ENCODE measurements around the gene KDM7A. TPM values are rescaled to one million over a fixed set of nuclear protein-coding genes. Genes with fewer than 3 reads are reported as not detected.

The KDM7A gene
- total and polyA plus RNA-seq, 10 of the 15 experiments (the other 5 are each of a cell fraction or from before 2014, with no cell fraction given) = 0.07 to 0.96 (median 0.74) TPM

DNA sequence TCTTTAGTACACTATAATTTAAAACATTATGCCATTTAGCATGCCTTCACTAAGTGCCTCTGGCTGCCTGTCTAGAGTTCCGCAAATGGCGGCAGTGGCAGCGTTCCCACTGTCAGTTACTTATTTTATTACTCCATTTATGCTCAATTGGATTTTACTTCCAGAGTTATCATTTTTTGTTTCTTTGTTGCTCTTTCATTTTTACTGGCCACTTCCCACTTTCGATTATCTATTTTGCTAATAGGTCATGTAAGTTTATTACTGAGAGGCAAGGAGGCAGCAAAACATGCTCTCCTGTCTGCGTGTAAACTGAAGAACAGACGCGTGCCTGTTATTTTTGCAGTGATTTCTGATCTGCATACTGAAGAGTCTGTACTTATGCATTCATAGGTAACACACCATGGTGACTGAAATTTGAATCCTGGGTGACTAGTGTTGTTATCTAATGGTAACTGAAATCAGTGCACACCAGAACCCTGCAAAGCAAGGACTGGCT is 23.1 kb downstream of the KDM7A start:
- H3K4me1 ChIP-seq (ENCODE audit: control insufficient read depth, insufficient read depth, low read length) = no peaks in the 10 kb centered on the region
- peak; percentile 34; the same call in 1 of the 3 replicates for ATAC-seq
- no peak overlapping the region for H3K4me3 ChIP-seq
- DNase-seq (ENCODE audit: low read depth, low spot score) = peak; percentile 15
- no peaks in the 10 kb centered on the region for H4K20me1 ChIP-seq (ENCODE audit: control insufficient read depth, insufficient read depth)
- no peak overlapping the region for H3K9ac ChIP-seq (ENCODE audit: control insufficient read depth, insufficient read depth, low read length)
- ChIA-PET CTCF (no interaction called here), SMC1A (ENCODE audit: uncharacterized antibody, unreplicated experiment) (no interaction called here), POLR2A (no interaction called here), RAD21 (ENCODE audit: unreplicated experiment) (no interaction called here)
- no peak overlapping the region for H2AFZ ChIP-seq (ENCODE audit: control insufficient read depth, low read depth, low read length)
- peak overlapping the region; percentile 13; the same call in 1 of the 2 replicates for H3K4me2 ChIP-seq (ENCODE audit: control insufficient read depth, insufficient read depth)
- TF ChIP-seq SPI1 (IDR thresholded peaks at IDR 0.05; ENCODE audit: borderline replicate concordance, insufficient read depth, low read depth, low read length) = peak; percentile 40; the same call in 1 of the 2 replicates
- TF ChIP-seq, protein P1, sequence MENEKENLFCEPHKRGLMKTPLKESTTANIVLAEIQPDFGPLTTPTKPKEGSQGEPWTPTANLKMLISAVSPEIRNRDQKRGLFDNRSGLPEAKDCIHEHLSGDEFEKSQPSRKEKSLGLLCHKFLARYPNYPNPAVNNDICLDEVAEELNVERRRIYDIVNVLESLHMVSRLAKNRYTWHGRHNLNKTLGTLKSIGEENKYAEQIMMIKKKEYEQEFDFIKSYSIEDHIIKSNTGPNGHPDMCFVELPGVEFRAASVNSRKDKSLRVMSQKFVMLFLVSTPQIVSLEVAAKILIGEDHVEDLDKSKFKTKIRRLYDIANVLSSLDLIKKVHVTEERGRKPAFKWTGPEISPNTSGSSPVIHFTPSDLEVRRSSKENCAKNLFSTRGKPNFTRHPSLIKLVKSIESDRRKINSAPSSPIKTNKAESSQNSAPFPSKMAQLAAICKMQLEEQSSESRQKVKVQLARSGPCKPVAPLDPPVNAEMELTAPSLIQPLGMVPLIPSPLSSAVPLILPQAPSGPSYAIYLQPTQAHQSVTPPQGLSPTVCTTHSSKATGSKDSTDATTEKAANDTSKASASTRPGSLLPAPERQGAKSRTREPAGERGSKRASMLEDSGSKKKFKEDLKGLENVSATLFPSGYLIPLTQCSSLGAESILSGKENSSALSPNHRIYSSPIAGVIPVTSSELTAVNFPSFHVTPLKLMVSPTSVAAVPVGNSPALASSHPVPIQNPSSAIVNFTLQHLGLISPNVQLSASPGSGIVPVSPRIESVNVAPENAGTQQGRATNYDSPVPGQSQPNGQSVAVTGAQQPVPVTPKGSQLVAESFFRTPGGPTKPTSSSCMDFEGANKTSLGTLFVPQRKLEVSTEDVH (IDR thresholded peaks at IDR 0.05; ENCODE audit: low read depth, partially characterized antibody) = no peak
- TF ChIP-seq JUNB (IDR thresholded peaks at IDR 0.05) = peak; percentile 64
- peak in 1 of 2 experiments; percentile 56; a peak in 1 of 4 replicates for TF ChIP-seq ETV6 (conservative IDR thresholded peaks at IDR 0.05 in 1 of 2, IDR thresholded peaks at IDR 0.05 in 1 of 2; ENCODE audit: borderline replicate concordance in 1 of 2, low read depth in 1 of 2)
- no peaks in the 10 kb centered on the region for H3K27me3 ChIP-seq (replicated peaks in 1 of 2; ENCODE audit: control insufficient read depth in 2 of 2, insufficient read depth in 2 of 2, low read length in 1 of 2)
- no peak overlapping the region for H3K27ac ChIP-seq (ENCODE audit: control insufficient read depth, insufficient read depth)
- in situ Hi-C loops (cut with MboI) = no loop called here
- no peaks in the 10 kb centered on the region for H3K36me3 ChIP-seq (ENCODE audit: control insufficient read depth in 2 of 2, insufficient read depth in 2 of 2, low read length in 1 of 2)
- WGBS (ENCODE audit: insufficient coverage, insufficient replicate concordance, low lambda C conversion rate, missing lambda C conversion rate) = 10% methylated on average over 7 of the region's 7 CpGs
- no peaks in the 10 kb centered on the region for H3K9me3 ChIP-seq (replicated peaks; ENCODE audit: control insufficient read depth, insufficient read depth, low read length)
- intact Hi-C loops (cut with micrococcal nuclease; ENCODE audit: unreplicated experiment) = no loop called here
- no peak for FAIRE-seq
- BruUV-seq (replicated peaks) = no TSS peak
- H3K79me2 ChIP-seq (ENCODE audit: control insufficient read depth, insufficient read depth, low read length) = no peaks in the 10 kb centered on the region

Measured in GM12878 (cell line).